ENCODE results near the gene TBCK.

TBCK gene

GRCh38 chr4:106338671-106339070 lies 22.7 kb upstream of the TBCK start:
- no peak overlapping the region for H3K4me3 ChIP-seq (ENCODE audit: low read depth, low read length)
- DNase-seq (ENCODE audit: low read depth) = no peak
- no peak for TF ChIP-seq CTCF (conservative IDR thresholded peaks at IDR 0.05; ENCODE audit: low read depth, low read length)

DNA sequence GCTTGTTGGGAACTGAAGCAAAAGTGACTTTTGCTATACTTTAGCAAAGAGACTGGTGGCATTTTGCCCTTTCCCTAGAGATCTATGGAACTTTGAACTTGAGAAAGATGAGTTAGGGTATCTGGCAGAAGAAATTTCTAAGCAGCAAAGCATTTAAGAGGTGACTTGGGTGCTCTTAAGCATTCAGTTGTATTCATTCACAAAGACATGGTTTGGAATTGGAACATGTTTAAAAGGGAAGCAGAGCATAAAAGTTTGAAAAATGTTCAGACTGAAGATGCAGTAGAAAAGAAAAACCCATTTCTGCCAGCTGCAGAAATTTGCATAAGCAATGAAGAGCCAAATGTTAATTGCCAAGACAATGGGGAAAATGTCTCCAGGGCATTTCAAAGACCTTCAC lies 21.9 kb upstream of the TBCK start:
- DNase-seq (ENCODE audit: low read depth) = no peak
- TF ChIP-seq CTCF (conservative IDR thresholded peaks at IDR 0.05; ENCODE audit: low read depth, low read length) = no peak
- H3K4me3 ChIP-seq (ENCODE audit: low read depth, low read length) = no peak overlapping the region

DNA sequence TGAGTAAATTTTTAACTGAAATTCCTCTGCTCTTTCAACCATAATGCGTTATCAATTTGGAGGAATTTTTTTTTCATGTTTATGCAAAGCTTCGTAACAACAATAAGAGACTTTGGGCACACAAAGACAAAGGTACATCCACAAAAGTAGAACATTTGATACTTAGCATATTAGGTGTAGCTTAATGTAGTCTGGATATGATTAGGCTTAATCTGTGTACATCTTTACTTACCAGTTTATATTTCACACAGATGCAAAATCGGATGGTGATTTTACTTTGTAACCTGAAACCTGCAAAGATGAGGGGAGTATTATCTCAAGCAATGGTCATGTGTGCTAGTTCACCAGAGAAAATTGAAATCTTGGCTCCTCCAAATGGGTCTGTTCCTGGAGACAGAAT lies 20.6 kb upstream of the TBCK start:
- TF ChIP-seq CTCF (conservative IDR thresholded peaks at IDR 0.05; ENCODE audit: low read depth, low read length) = no peak

DNA sequence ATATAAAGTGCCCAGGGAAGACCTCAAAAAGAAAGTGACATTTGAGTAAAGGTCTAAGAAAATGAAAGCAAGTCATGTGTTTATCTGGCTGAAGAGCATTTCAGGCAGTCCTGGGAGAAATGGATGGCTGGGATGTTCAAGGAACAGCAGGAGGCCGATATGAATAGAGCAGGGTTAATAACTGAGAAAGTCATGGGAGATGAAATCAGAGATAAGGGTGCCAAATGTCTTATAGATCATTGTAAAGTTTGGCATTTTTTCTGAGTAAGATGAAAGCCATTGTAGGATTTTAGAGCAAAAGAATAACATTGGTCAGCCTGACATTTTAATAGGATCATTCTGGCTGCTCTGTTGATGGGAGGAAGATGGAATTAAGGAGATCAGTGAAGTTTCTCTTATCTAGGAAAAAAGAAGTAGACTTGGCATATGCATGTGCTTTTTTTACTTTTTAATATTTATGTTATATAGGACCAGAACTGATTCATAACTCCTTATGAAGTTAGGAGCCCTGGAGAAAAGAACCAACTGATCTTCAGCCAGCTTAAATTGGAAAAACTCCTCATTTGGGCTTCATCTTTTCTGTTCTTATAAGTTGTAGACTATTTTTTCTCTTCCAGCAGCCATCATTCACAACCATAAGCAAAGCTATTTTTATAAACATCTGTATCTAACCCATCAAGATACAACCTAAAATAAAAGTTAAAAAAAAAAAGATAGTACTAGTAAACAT lies 18.9 kb upstream of the TBCK start:
- H3K4me3 ChIP-seq (ENCODE audit: low read depth, low read length) = no peak overlapping the region
- peak; percentile 67 for DNase-seq (ENCODE audit: low read depth)
- no peak for TF ChIP-seq CTCF (conservative IDR thresholded peaks at IDR 0.05; ENCODE audit: low read depth, low read length)

More for the DNA sequence above, 20.6 kb upstream of the TBCK start:
- no peak for DNase-seq (ENCODE audit: low read depth)
- H3K4me3 ChIP-seq (ENCODE audit: low read depth, low read length) = no peak overlapping the region

DNA sequence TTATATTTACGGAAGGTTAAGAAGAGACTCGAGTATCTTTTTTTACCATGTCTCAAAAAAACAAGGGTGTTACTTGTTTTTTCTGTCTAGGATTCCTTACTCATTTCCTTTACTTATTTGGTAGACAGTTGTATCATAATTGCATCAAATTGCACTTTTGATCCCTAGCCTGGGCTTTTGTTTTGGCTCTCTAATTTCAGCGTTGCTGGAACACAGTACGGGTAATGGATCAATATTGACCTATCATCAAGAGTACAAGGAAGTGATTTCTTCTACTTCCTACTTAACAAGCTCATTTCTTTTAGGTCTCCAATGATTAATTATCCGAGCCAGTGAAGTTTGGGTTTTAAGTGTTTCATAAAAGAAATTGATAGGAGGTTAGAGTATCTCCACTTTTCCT lies 17.2 kb upstream of the TBCK start:
- no peak for DNase-seq (ENCODE audit: low read depth)
- TF ChIP-seq CTCF (conservative IDR thresholded peaks at IDR 0.05; ENCODE audit: low read depth, low read length) = no peak
- no peak overlapping the region for H3K4me3 ChIP-seq (ENCODE audit: low read depth, low read length)

DNA sequence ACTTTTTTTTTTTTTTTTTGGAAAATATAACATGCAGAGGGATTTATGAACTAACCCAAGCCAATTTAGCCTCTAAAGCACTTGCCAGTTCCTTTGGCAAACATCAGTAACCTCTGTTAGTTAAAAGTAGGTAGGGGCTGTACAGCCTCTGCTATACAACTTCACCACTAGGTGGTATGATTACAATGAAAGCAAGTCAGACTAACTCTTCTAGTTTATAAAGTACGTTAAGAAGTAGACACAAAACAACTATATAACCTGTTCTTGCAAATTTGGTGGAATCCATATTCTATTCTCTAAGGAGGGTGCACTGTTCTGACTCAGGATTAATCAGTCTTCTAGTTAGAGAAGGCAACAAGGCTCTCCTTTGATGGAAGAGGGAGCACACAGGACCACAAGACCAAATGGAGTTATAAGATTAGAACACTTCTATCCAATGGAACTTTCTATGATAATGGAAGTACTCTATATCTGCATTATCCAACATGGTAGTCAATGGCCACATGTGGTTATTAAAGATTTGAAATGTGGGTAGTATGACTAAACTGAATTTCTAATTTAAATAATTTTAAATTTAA lies 13.1 kb upstream of the TBCK start:
- DNase-seq (ENCODE audit: low read depth) = peak; percentile 78
- no peak overlapping the region for H3K4me3 ChIP-seq (ENCODE audit: low read depth, low read length)
- peak; percentile 71 for TF ChIP-seq CTCF (conservative IDR thresholded peaks at IDR 0.05; ENCODE audit: low read depth, low read length)

GRCh38 chr4:106325800-106326199 lies 9.8 kb upstream of the TBCK start:
- peak; percentile 35 for DNase-seq (ENCODE audit: low read depth)
- no peak for TF ChIP-seq CTCF (conservative IDR thresholded peaks at IDR 0.05; ENCODE audit: low read depth, low read length)
- no peak overlapping the region for H3K4me3 ChIP-seq (ENCODE audit: low read depth, low read length)

All from choroid plexus epithelial cell (primary cell).